HL-60 (cell line): ENCODE measurements around the gene ICAM5.

ENCODE experiments used
- POLR2AphosphoS5 ChIP-seq: IDR thresholded peaks from 2 replicates; pipeline ENCODE4 v1.6.1; 2012; ENCODE audit warnings: low read depth
- TF ChIP-seq, protein P1 (sequence below): IDR thresholded peaks from one replicate; pipeline ENCODE4 v1.5.1; 2011; ENCODE audit warnings: low read length, control low read depth, inconsistent platforms; ENCODE audit not compliant: insufficient read depth

DNA sequence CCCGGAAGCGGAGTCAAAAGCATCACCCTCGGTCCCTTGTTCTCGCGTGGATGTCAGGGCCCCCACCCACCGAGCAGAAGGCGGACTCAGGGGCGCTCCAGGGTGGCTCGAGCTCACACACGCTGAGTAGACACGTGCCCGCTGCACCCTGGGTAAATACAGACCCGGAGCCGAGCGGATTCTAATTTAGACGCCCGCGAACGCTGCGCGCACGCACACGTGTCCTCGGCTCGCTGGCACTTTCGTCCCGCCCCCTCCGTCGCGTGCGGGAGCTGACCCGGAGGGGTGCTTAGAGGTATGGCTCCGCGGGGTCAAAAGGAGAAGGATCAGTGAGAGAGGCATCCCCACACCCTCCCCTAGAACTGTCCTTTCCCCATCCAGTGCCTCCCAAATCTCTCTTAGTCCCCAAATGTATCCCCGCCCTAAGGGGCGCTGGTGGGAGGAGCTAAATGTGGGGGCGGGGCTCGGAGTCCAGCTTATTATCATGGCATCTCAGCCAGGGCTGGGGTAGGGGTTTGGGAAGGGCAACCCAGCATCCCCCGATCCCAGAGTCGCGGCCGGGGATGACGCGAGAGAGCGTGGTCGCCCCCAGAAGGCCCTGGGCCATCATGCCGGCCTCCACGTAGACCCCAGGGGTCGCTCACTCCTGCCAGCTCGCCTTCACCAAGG lies 451 bp upstream of the ICAM5 start:
- TF ChIP-seq, protein P1, sequence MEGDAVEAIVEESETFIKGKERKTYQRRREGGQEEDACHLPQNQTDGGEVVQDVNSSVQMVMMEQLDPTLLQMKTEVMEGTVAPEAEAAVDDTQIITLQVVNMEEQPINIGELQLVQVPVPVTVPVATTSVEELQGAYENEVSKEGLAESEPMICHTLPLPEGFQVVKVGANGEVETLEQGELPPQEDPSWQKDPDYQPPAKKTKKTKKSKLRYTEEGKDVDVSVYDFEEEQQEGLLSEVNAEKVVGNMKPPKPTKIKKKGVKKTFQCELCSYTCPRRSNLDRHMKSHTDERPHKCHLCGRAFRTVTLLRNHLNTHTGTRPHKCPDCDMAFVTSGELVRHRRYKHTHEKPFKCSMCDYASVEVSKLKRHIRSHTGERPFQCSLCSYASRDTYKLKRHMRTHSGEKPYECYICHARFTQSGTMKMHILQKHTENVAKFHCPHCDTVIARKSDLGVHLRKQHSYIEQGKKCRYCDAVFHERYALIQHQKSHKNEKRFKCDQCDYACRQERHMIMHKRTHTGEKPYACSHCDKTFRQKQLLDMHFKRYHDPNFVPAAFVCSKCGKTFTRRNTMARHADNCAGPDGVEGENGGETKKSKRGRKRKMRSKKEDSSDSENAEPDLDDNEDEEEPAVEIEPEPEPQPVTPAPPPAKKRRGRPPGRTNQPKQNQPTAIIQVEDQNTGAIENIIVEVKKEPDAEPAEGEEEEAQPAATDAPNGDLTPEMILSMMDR: no peak
- TF ChIP-seq POLR2AphosphoS5: no peak
